HCT116 (cell line): ENCODE data around the gene FAM83F. TPM values are rescaled to one million over a fixed set of nuclear protein-coding genes. Genes with fewer than 3 reads are reported as not detected.

Experiments
- ATAC-seq: fragments of 200-7000 bp; cut with Tn5 transposase; 2 replicates; pipeline ENCODE4 v1.9.1; 2020; ENCODE audit warnings: mild to moderate bottlenecking, moderate library complexity
- BruUV-seq: library from RNA; stranded (reverse); fragments of 400-500 nt; replicated peaks from 2 replicates; lab custom pipeline; 2021; lab: Mats Ljungman, UMichigan
- CTCF ChIA-PET: fragments of 300-600 bp; sonication (Branson Sonifier 250); formaldehyde crosslinking; loops from one replicate; lab custom pipeline; 2021; ENCODE audit warnings: antibody characterized with exemption; lab: Charles Lee
- POLR2A ChIA-PET: fragments of 300-600, 350-600 bp; sonication (Branson Sonifier 250); formaldehyde crosslinking; loops from one replicate; lab custom pipeline; 2021; ENCODE audit warnings: antibody characterized with exemption; lab: Charles Lee
- RAD21 ChIA-PET, 2 experiments: fragments of 300-600 bp; sonication (Branson Sonifier 250); formaldehyde crosslinking; loops; one replicate each; lab custom pipeline; 2023; ENCODE audit warnings: low total read pairs in 2 of 2; ENCODE audit not compliant: uncharacterized antibody in 2 of 2, unreplicated experiment in 2 of 2, low non-redundant PET in 1 of 2; lab: Charles Lee
- DNase-seq: peaks from one replicate; pipeline ENCODE4 v3.0.0-alpha.2; 2010; ENCODE audit warnings: low read depth, low spot score
- H2AFZ ChIP-seq: fragments of 200-600 bp; shearing (Covaris generic), sonication (generic); 2 replicates; pipeline ENCODE4 v1.6.1; 2017; ENCODE audit warnings: low read depth, mixed run types, mixed read lengths, antibody characterized with exemption, low read length; ENCODE audit not compliant: poor library complexity, severe bottlenecking
- H3K27ac ChIP-seq: 2 replicates; pipeline ENCODE4 v1.5.1; 2012; ENCODE audit warnings: low read depth, low read length
- H3K27me3 ChIP-seq: fragments of 200-600 bp; sonication (generic); 2 replicates; pipeline ENCODE4 v1.6.1; 2016; ENCODE audit warnings: mixed run types, low read length, mixed read lengths; ENCODE audit not compliant: insufficient read depth
- H3K36me3 ChIP-seq, 2 experiments: fragments of 200-500 bp in 1 of 2; fragments of 200-600 bp in 1 of 2; sonication (Bioruptor generic) in 1 of 2; sonication (generic) in 1 of 2; 2 replicates each; pipeline versions ENCODE4 v1.5.1 to v1.6.1; 2014 to 2016; ENCODE audit warnings: low read length in 2 of 2, inconsistent platforms in 1 of 2, mixed read lengths in 1 of 2, mixed run types in 1 of 2; ENCODE audit not compliant: insufficient read depth in 2 of 2, control insufficient read depth in 1 of 2
- H3K4me1 ChIP-seq, 2 experiments: fragments of 200-600 bp in 1 of 2; sonication (generic) in 1 of 2; 2 replicates each; pipeline versions ENCODE4 v1.5.1 to v1.6.1; 2012 to 2017; ENCODE audit warnings: low read length in 2 of 2, inconsistent platforms in 1 of 2, mild to moderate bottlenecking in 1 of 2, mixed read lengths in 1 of 2, mixed run types in 1 of 2, moderate library complexity in 1 of 2; ENCODE audit not compliant: insufficient read depth in 2 of 2, control insufficient read depth in 1 of 2
- H3K4me2 ChIP-seq: fragments of 200-600 bp; sonication (generic); 2 replicates; pipeline ENCODE4 v1.6.1; 2017; ENCODE audit warnings: mixed run types, low read length, mixed read lengths
- H3K4me3 ChIP-seq, 2 experiments: fragments of 200-600 bp in 1 of 2; sonication (generic) in 1 of 2; replicated peaks in 1 of 2; 2 replicates each; pipeline ENCODE4 v1.5.1; 2011 to 2016; ENCODE audit warnings: low read length in 2 of 2, control low read depth in 1 of 2, low read depth in 1 of 2, mild to moderate bottlenecking in 1 of 2, mixed read lengths in 1 of 2, mixed run types in 1 of 2
- H3K79me2 ChIP-seq: fragments of 200-600 bp; sonication (generic); 2 replicates; pipeline ENCODE4 v1.6.1; 2017; ENCODE audit warnings: mild to moderate bottlenecking, mixed run types, low read length, moderate library complexity, mixed read lengths; ENCODE audit not compliant: insufficient read depth
- H3K9ac ChIP-seq: fragments of 200-600 bp; sonication (generic); 2 replicates; pipeline ENCODE4 v1.6.1; 2016; ENCODE audit warnings: low read length, mixed read lengths
- H3K9me2 ChIP-seq: fragments of 200-600 bp; sonication (generic), shearing (Covaris generic); 2 replicates; pipeline ENCODE4 v1.6.1; 2017; ENCODE audit warnings: mixed run types, mild to moderate bottlenecking, moderate library complexity; ENCODE audit not compliant: insufficient read depth
- H3K9me3 ChIP-seq, 2 experiments: fragments of 200-500 bp in 1 of 2; fragments of 200-600 bp in 1 of 2; sonication (Bioruptor generic) in 1 of 2; sonication (generic) in 1 of 2; 2 replicates each; pipeline ENCODE4 v1.6.1; 2014 to 2017; ENCODE audit warnings: low read length in 2 of 2, mixed read lengths in 2 of 2, inconsistent platforms in 1 of 2, low read depth in 1 of 2, mild to moderate bottlenecking in 1 of 2, mixed run types in 1 of 2, moderate library complexity in 1 of 2; ENCODE audit not compliant: control insufficient read depth in 1 of 2, insufficient read depth in 1 of 2
- H4K20me1 ChIP-seq: fragments of 200-600 bp; sonication (generic), shearing (Covaris generic); 2 replicates; pipeline ENCODE4 v1.6.1; 2017; ENCODE audit warnings: mixed run types, mild to moderate bottlenecking, moderate library complexity; ENCODE audit not compliant: insufficient read depth
- CEBPB ChIP-seq: IDR thresholded peaks from 2 replicates; pipeline ENCODE4 v1.6.1; 2012; ENCODE audit warnings: low read depth
- EGR1 ChIP-seq: IDR thresholded peaks from 2 replicates; pipeline ENCODE4 v1.6.1; 2012; ENCODE audit warnings: low read depth
- EZH2 ChIP-seq: fragments of 200-600 bp; sonication (generic); IDR thresholded peaks from 2 replicates; pipeline ENCODE4 v1.6.1; 2017; ENCODE audit warnings: antibody characterized with exemption, mixed run types
- FOSL1 ChIP-seq: IDR thresholded peaks from 2 replicates; pipeline ENCODE4 v1.6.1; 2012; ENCODE audit warnings: low read depth
- JUND ChIP-seq: IDR thresholded peaks from 2 replicates; pipeline ENCODE4 v1.6.1; 2012
- POLR2A ChIP-seq: IDR thresholded peaks from 2 replicates; pipeline ENCODE4 v1.7.0; 2011; ENCODE audit warnings: borderline replicate concordance; ENCODE audit not compliant: insufficient read depth, insufficient read length; ENCODE audit errors: extremely low read depth
- SIN3A ChIP-seq: IDR thresholded peaks from 2 replicates; pipeline ENCODE4 v1.6.1; 2012; ENCODE audit warnings: low read depth
- SRF ChIP-seq: IDR thresholded peaks from 2 replicates; pipeline ENCODE4 v1.6.1; 2012; ENCODE audit warnings: low read depth
- TCF7L2 ChIP-seq: IDR thresholded peaks from 2 replicates; pipeline ENCODE4 v1.7.0; 2011; ENCODE audit warnings: borderline replicate concordance, inconsistent platforms; ENCODE audit not compliant: insufficient read depth, insufficient read length; ENCODE audit errors: extremely low read depth
- YY1 ChIP-seq: IDR thresholded peaks from 2 replicates; pipeline ENCODE4 v1.6.1; 2011; ENCODE audit warnings: low read length, low read depth, moderate library complexity, mild to moderate bottlenecking; ENCODE audit not compliant: insufficient replicate concordance; ENCODE audit errors: extremely low read depth
- ZFX ChIP-seq: fragments of 450-650 bp; IDR thresholded peaks from 2 replicates; pipeline ENCODE4 v1.6.1; 2017
- intact Hi-C: fragments of 100-400 bp; cut with micrococcal nuclease; formaldehyde crosslinking; loops from 2 replicates; pipeline ENCODE4 v1.10.0; 2022
- total RNA-seq: library from RNA; stranded (reverse); gene quantifications from one replicate; pipeline ENCODE4 v1.2.1, GENCODE V29; 2021; ENCODE audit not compliant: unreplicated experiment
- TF ChIP-seq, protein P1 (sequence below): IDR thresholded peaks from 2 replicates; pipeline ENCODE4 v1.6.1; 2012
- TF ChIP-seq, protein P2 (sequence below): IDR thresholded peaks from 2 replicates; pipeline ENCODE4 v1.6.1; 2012; ENCODE audit warnings: low read depth
- TF ChIP-seq, protein P3 (sequence below): IDR thresholded peaks from 2 replicates; pipeline ENCODE4 v1.6.1; 2011; ENCODE audit warnings: mild to moderate bottlenecking, low read length, moderate library complexity; ENCODE audit not compliant: insufficient replicate concordance; ENCODE audit errors: extremely low read depth

FAM83F gene
- total RNA-seq, 1 experiment from 2014 or later: 24.5 TPM

DNA sequence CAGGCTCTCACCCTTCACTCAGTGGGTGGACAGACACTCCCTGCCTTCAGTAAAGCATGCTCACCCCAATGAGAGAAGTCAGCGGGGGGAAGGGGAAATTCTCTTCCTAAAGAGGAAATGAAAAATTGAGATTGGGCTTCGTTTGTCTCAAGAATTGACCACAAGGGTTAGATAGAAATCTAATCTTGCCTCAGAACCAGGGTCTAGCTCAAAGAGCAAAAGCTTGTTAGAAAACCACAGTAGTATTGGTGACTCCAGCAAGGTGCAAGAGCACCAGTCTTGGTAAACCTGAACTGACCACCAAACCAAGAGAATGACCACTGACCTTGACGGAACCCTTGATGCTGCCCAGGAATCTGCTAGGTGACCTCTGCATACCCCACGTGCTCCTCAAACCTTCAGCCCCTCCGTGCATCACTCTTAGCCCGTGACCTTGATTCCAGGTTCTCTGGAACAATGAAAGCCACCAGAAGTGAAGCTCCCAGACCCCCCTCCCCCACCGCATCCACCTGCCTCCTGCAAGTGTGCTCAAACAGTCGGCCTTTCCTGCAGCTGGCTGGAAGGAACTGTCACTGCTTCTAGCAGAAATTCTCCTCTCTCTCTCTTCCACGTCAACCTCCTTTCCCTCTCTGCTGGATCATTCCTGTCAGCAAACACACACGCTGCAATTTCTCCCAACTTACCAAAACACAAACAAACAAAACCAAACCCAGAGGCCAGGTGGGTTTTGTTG lies 37.7 kb upstream of the FAM83F start:
- no peak overlapping the region for H3K27ac ChIP-seq
- POLR2A ChIA-PET: no interaction called here
- DNase-seq (no peak), ATAC-seq (no peak)
- no peaks in the 10 kb centered on the region for H3K9me2 ChIP-seq
- BruUV-seq: no TSS peak
- peaks cover 15 to 35% of the 10 kb centered on the region in 2 experiments; a peak in 3 of 4 replicates for H3K4me1 ChIP-seq
- TF ChIP-seq EZH2: no peak
- TF ChIP-seq, protein P1, sequence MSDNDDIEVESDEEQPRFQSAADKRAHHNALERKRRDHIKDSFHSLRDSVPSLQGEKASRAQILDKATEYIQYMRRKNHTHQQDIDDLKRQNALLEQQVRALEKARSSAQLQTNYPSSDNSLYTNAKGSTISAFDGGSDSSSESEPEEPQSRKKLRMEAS: no peak
- no peak overlapping the region for H2AFZ ChIP-seq
- no peak overlapping the region for H3K9ac ChIP-seq
- no peaks in the 10 kb centered on the region for H4K20me1 ChIP-seq
- H3K4me3 ChIP-seq: no peak overlapping the region
- intact Hi-C loops: no loop called here
- H3K27me3 ChIP-seq: no peaks in the 10 kb centered on the region; the same call in 1 of the 2 replicates
- H3K36me3 ChIP-seq: no peaks in the 10 kb centered on the region
- RAD21 ChIA-PET: no interaction called here
- H3K79me2 ChIP-seq: no peaks in the 10 kb centered on the region
- CTCF ChIA-PET: no interaction called here
- no peak overlapping the region for H3K4me2 ChIP-seq
- no peaks in the 10 kb centered on the region for H3K9me3 ChIP-seq

DNA sequence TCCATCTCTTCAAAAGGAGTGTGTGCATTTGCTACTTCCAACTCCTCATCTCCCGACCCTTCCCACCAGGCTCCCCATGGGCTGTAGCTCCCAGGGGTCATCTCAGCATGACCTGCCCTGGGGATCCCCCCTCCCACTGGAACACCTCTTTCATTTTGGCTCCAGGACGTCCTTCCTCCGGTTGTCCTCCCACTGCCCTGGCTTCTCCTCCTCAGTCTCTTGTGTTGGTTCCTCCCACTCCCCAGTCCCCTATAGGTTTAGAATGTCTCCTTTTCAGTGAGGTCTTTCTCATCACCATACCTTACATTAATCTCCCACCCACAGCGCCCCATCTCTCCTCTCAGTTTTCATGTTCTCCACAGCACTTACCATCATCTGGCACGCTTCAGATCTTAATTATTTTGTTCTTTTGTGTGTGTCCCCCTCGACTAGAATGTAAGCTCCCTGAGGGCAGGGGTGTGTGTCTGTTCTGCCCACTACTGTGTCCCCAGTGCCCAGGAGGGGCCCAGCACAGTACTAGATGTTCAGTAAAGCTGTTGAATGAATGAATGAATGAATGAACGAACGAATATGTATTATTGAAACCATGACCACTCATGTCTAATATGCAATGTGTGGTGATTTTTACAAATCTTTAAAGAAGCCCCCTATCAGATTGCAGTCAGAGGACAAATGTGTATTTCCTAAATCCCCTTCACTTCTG lies 36.6 kb upstream of the FAM83F start:
- POLR2A ChIA-PET: no interaction called here
- no TSS peak for BruUV-seq
- CTCF ChIA-PET: no interaction called here
- TF ChIP-seq YY1: no peak
- TF ChIP-seq SRF: no peak
- no peak for TF ChIP-seq SIN3A
- no peak for TF ChIP-seq EZH2
- no peak for TF ChIP-seq TCF7L2
- TF ChIP-seq FOSL1: no peak
- TF ChIP-seq EGR1: no peak
- no peak for TF ChIP-seq CEBPB
- TF ChIP-seq, protein P2, sequence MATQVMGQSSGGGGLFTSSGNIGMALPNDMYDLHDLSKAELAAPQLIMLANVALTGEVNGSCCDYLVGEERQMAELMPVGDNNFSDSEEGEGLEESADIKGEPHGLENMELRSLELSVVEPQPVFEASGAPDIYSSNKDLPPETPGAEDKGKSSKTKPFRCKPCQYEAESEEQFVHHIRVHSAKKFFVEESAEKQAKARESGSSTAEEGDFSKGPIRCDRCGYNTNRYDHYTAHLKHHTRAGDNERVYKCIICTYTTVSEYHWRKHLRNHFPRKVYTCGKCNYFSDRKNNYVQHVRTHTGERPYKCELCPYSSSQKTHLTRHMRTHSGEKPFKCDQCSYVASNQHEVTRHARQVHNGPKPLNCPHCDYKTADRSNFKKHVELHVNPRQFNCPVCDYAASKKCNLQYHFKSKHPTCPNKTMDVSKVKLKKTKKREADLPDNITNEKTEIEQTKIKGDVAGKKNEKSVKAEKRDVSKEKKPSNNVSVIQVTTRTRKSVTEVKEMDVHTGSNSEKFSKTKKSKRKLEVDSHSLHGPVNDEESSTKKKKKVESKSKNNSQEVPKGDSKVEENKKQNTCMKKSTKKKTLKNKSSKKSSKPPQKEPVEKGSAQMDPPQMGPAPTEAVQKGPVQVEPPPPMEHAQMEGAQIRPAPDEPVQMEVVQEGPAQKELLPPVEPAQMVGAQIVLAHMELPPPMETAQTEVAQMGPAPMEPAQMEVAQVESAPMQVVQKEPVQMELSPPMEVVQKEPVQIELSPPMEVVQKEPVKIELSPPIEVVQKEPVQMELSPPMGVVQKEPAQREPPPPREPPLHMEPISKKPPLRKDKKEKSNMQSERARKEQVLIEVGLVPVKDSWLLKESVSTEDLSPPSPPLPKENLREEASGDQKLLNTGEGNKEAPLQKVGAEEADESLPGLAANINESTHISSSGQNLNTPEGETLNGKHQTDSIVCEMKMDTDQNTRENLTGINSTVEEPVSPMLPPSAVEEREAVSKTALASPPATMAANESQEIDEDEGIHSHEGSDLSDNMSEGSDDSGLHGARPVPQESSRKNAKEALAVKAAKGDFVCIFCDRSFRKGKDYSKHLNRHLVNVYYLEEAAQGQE: no peak
- no peak for TF ChIP-seq ZFX
- TF ChIP-seq POLR2A: no peak
- TF ChIP-seq, protein P3, sequence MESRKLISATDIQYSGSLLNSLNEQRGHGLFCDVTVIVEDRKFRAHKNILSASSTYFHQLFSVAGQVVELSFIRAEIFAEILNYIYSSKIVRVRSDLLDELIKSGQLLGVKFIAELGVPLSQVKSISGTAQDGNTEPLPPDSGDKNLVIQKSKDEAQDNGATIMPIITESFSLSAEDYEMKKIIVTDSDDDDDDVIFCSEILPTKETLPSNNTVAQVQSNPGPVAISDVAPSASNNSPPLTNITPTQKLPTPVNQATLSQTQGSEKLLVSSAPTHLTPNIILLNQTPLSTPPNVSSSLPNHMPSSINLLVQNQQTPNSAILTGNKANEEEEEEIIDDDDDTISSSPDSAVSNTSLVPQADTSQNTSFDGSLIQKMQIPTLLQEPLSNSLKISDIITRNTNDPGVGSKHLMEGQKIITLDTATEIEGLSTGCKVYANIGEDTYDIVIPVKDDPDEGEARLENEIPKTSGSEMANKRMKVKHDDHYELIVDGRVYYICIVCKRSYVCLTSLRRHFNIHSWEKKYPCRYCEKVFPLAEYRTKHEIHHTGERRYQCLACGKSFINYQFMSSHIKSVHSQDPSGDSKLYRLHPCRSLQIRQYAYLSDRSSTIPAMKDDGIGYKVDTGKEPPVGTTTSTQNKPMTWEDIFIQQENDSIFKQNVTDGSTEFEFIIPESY: no peak
- no peak for TF ChIP-seq JUND

More for the DNA sequence above, 36.6 kb upstream of the FAM83F start:
- no peak overlapping the region for H2AFZ ChIP-seq
- H3K9me3 ChIP-seq: no peaks in the 10 kb centered on the region
- no peaks in the 10 kb centered on the region; the same call in 1 of the 2 replicates for H3K27me3 ChIP-seq
- intact Hi-C loops: no loop called here
- RAD21 ChIA-PET: no interaction called here
- ATAC-seq (no peak), DNase-seq (no peak)
- no peak overlapping the region for H3K4me3 ChIP-seq
- no peak overlapping the region for H3K4me2 ChIP-seq
- H3K79me2 ChIP-seq: no peaks in the 10 kb centered on the region
- H3K9ac ChIP-seq: no peak overlapping the region
- H4K20me1 ChIP-seq: no peaks in the 10 kb centered on the region
- no peak overlapping the region for H3K27ac ChIP-seq
- peaks cover 15 to 35% of the 10 kb centered on the region in 2 experiments; a peak in 3 of 4 replicates for H3K4me1 ChIP-seq
- H3K36me3 ChIP-seq: no peaks in the 10 kb centered on the region
- no peaks in the 10 kb centered on the region for H3K9me2 ChIP-seq
